Measurements from ENCODE around the gene DCAKD. TPM values are rescaled to one million over a fixed set of nuclear protein-coding genes. Genes with fewer than 3 reads are reported as not detected.
A peak's percentile ranks its signal among the peaks of the same experiment; 100 is the strongest.

Gene DCAKD
- total and polyA plus RNA-seq, 2 donors (not counting 1 experiment from before 2014, with no cell fraction given): 21.8 to 41.5 TPM

- DNase-seq (ENCODE audit: low read depth in 2 of 2): no peak
- H4K20me1 ChIP-seq (ENCODE audit: control insufficient read depth, extremely low read depth, insufficient read depth, low read length): no peaks in the 10 kb centered on the region
- H3K4me1 ChIP-seq (ENCODE audit: control insufficient read depth, extremely low read depth, insufficient read depth, low read length): peaks cover 14% of the 10 kb centered on the region
- H3K9ac ChIP-seq (ENCODE audit: insufficient read depth, low read length): no peak overlapping the region
- H3K9me3 ChIP-seq (ENCODE audit: control insufficient read depth, insufficient read depth, low read depth, low read length): no peaks in the 10 kb centered on the region
- H3K36me3 ChIP-seq (ENCODE audit: control insufficient read depth, insufficient read depth, low read length): peaks cover 9% of the 10 kb centered on the region
- no peaks in the 10 kb centered on the region for H3K79me2 ChIP-seq (ENCODE audit: control insufficient read depth, insufficient read depth, low read length)
- H3K27me3 ChIP-seq (ENCODE audit: control insufficient read depth, insufficient read depth, low read length): no peaks in the 10 kb centered on the region
- no peak overlapping the region for H2AFZ ChIP-seq (ENCODE audit: low read length)
- TF ChIP-seq EZH2 (IDR thresholded peaks at IDR 0.05; ENCODE audit: low read length, missing control alignments): no peak
- TF ChIP-seq, protein P1, sequence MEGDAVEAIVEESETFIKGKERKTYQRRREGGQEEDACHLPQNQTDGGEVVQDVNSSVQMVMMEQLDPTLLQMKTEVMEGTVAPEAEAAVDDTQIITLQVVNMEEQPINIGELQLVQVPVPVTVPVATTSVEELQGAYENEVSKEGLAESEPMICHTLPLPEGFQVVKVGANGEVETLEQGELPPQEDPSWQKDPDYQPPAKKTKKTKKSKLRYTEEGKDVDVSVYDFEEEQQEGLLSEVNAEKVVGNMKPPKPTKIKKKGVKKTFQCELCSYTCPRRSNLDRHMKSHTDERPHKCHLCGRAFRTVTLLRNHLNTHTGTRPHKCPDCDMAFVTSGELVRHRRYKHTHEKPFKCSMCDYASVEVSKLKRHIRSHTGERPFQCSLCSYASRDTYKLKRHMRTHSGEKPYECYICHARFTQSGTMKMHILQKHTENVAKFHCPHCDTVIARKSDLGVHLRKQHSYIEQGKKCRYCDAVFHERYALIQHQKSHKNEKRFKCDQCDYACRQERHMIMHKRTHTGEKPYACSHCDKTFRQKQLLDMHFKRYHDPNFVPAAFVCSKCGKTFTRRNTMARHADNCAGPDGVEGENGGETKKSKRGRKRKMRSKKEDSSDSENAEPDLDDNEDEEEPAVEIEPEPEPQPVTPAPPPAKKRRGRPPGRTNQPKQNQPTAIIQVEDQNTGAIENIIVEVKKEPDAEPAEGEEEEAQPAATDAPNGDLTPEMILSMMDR (conservative IDR thresholded peaks at IDR 0.05 in 1 of 2, IDR thresholded peaks at IDR 0.05 in 1 of 2; ENCODE audit: low read depth in 1 of 2, low read length in 2 of 2): peak in 1 of 2 donors; percentile 8
- no peak overlapping the region for H3K27ac ChIP-seq (ENCODE audit: insufficient read depth, low read length)
- peak overlapping the region; percentile 37 for H3K4me2 ChIP-seq (ENCODE audit: extremely low read depth, insufficient read depth, low read length)
- H3K4me3 ChIP-seq (replicated peaks in 1 of 4; ENCODE audit: control extremely low read depth in 1 of 4, insufficient read depth in 1 of 4, low read depth in 3 of 4, low read length in 4 of 4): no peak overlapping the region
Measured at GRCh38 chr17:45022288-45022648, 29.2 kb downstream of the DCAKD start.

DNA sequence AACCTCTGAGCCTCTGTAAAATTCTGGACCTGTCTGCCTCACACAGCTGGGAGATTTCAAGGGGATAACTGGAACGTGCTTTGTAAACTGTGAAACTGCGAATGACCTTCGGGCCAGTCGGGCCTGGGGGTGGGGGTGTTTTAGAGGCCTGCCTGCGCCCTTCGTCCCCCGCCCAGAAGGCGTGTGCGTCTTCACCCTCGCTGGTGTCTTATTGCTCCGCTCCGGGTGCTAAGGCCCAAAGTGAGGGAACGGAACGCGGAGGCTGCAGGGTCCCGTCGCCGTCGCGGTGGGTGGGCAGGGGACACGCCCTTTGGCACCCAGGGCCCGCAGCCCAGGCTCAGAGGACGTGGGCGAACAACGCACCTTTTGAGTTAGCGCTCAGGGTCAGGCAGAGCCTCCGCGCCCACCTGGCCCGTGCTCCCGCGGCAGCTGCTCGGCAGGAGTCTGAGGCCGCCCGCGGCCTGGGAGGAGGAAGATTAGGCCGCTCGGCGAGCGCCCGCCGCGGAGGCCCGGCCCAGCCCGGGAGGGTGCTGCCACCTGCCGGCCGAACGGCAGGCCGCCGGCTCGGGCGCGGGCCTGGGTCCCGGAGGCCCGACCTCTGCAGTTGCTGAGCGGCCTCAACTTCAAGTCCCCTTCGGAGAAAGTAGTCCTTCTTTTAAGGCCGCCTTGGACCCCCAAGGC, 29.7 kb downstream of the DCAKD start:
- DNase-seq (ENCODE audit: low read depth in 2 of 2): peak; percentile 53 to 71
- TF ChIP-seq EZH2 (IDR thresholded peaks at IDR 0.05; ENCODE audit: low read length, missing control alignments): no peak
- TF ChIP-seq, protein P1 (conservative IDR thresholded peaks at IDR 0.05 in 1 of 2, IDR thresholded peaks at IDR 0.05 in 1 of 2; ENCODE audit: low read depth in 1 of 2, low read length in 2 of 2): peak; percentile 44 to 50
- Histone ChIP-seq H3K4me3 (replicated peaks in 1 of 4; ENCODE audit: control extremely low read depth in 1 of 4, insufficient read depth in 1 of 4, low read depth in 3 of 4, low read length in 4 of 4) (peak overlapping the region in 1 of 4 experiments; percentile 34), H3K27ac (ENCODE audit: insufficient read depth, low read length) (no peak overlapping the region), H3K4me2 (ENCODE audit: extremely low read depth, insufficient read depth, low read length) (peak overlapping the region; percentile 63), H3K79me2 (ENCODE audit: control insufficient read depth, insufficient read depth, low read length) (no peaks in the 10 kb centered on the region), H3K36me3 (ENCODE audit: control insufficient read depth, insufficient read depth, low read length) (peaks cover 9% of the 10 kb centered on the region), H2AFZ (ENCODE audit: low read length) (peak overlapping the region; percentile 4), H3K9me3 (ENCODE audit: control insufficient read depth, insufficient read depth, low read depth, low read length) (no peaks in the 10 kb centered on the region), H3K27me3 (ENCODE audit: control insufficient read depth, insufficient read depth, low read length) (no peaks in the 10 kb centered on the region), H3K4me1 (ENCODE audit: control insufficient read depth, extremely low read depth, insufficient read depth, low read length) (peaks cover 14% of the 10 kb centered on the region), H3K9ac (ENCODE audit: insufficient read depth, low read length) (no peak overlapping the region), H4K20me1 (ENCODE audit: control insufficient read depth, extremely low read depth, insufficient read depth, low read length) (no peaks in the 10 kb centered on the region)

DNA sequence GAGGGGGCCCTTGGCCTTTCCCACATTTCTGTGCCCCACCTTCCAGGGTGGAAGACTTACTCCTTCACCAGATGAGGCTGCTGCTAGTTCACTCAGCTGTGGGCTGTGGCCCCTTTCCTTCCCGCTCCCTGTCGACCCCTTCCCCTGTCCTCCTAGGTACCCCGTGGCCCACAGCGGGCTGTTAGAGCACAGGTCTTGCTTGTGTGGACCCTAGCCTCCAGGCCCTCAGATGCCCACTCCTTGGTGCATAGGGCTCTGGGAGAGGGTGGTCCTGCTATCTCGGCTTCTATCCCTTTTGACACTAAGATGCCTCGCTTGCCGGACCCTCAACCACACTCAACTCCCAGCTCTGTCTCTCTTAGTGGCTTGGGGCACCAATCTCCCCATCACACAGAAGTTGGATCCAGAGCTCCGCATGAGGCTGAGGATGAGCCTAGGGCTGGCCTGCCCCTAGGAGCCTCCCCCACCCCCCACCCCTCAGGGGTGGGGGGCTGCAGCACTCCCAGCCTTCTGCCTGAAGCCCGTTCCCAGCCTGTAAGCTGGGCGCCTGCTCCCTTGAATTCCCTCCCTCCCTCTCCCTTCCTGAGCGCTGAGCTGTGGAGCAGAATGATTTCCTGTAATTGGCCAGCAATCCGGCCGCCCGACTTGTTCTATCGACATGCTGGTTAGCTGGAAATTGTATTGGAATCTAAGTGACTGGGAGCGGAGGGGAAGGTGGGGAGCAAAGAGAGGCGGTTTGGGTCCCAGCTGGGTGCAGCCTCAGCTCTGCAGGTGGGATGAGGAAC, 30.9 kb downstream of the DCAKD start:
- Histone ChIP-seq H3K4me1 (ENCODE audit: control insufficient read depth, extremely low read depth, insufficient read depth, low read length) (peaks cover 14% of the 10 kb centered on the region), H3K9me3 (ENCODE audit: control insufficient read depth, insufficient read depth, low read depth, low read length) (no peaks in the 10 kb centered on the region), H3K27me3 (ENCODE audit: control insufficient read depth, insufficient read depth, low read length) (no peaks in the 10 kb centered on the region), H3K36me3 (ENCODE audit: control insufficient read depth, insufficient read depth, low read length) (peaks cover 6% of the 10 kb centered on the region), H3K79me2 (ENCODE audit: control insufficient read depth, insufficient read depth, low read length) (no peaks in the 10 kb centered on the region), H2AFZ (ENCODE audit: low read length) (no peak overlapping the region), H3K9ac (ENCODE audit: insufficient read depth, low read length) (no peak overlapping the region), H3K4me2 (ENCODE audit: extremely low read depth, insufficient read depth, low read length) (no peak overlapping the region), H3K27ac (ENCODE audit: insufficient read depth, low read length) (no peak overlapping the region), H3K4me3 (replicated peaks in 1 of 4; ENCODE audit: control extremely low read depth in 1 of 4, insufficient read depth in 1 of 4, low read depth in 3 of 4, low read length in 4 of 4) (no peak overlapping the region), H4K20me1 (ENCODE audit: control insufficient read depth, extremely low read depth, insufficient read depth, low read length) (no peaks in the 10 kb centered on the region)
- DNase-seq (ENCODE audit: low read depth in 2 of 2): peak; percentile 44 to 58
- TF ChIP-seq, protein P1 (conservative IDR thresholded peaks at IDR 0.05 in 1 of 2, IDR thresholded peaks at IDR 0.05 in 1 of 2; ENCODE audit: low read depth in 1 of 2, low read length in 2 of 2): no peak
- no peak for TF ChIP-seq EZH2 (IDR thresholded peaks at IDR 0.05; ENCODE audit: low read length, missing control alignments)

Measured in fibroblast of lung (primary cell).